Lower leg skin (tissue), 4 donors: ENCODE results near the gene HK1. TPM values are rescaled to one million over a fixed set of nuclear protein-coding genes. Genes with fewer than 3 reads are reported as not detected.
"Not testable (repeated sequence)": the region's sequence is repeated elsewhere in the genome, so short reads cannot be mapped to it uniquely, and the experiment has no call there.

Source experiments
- DNase-seq, 2 donors: peaks; one replicate each; pipeline ENCODE4 v3.0.0-alpha.2; 2019; ENCODE audit warnings: low spot score in 2 of 2
- H3K4me3 ChIP-seq: fragments of 200-600 bp; sonication (generic); 2 replicates; pipeline ENCODE4 v1.5.1; 2017; ENCODE audit warnings: mild to moderate bottlenecking, low read depth; ENCODE audit not compliant: poor library complexity, severe bottlenecking
- CTCF ChIP-seq, 3 donors: fragments of 450-650 bp; IDR thresholded peaks; one replicate each; pipeline ENCODE4 v1.5.1; 2016; ENCODE audit warnings: antibody characterized with exemption in 3 of 3, mild to moderate bottlenecking in 3 of 3, moderate library complexity in 2 of 3
- POLR2A ChIP-seq, 2 donors: fragments of 450-650 bp; IDR thresholded peaks; one replicate each; pipeline ENCODE4 v1.6.1; 2016 to 2017; ENCODE audit warnings: antibody characterized with exemption in 2 of 2, mild to moderate bottlenecking in 1 of 2, moderate library complexity in 1 of 2
- WGBS, 2 donors: methylation state at CpG; one replicate each; pipeline ENCODE4 v1.1.5; 2018; 5-methylcytosine and 5-hydroxymethylcytosine counted together
- intact Hi-C: fragments of 100-400 bp; cut with DNase I; formaldehyde crosslinking; loops from one replicate; pipeline ENCODE4 v1.15.0; 2023; ENCODE audit warnings: low total_unique reads
- total RNA-seq, 4 donors: library from RNA; depleted of rRNA; stranded (reverse); fragments of >200 nt; gene quantifications; one replicate each; pipeline ENCODE4 v1.1.0, GENCODE V29; 2016

HK1 gene
- total RNA-seq, 4 donors from 2014 or later, result 117 to 162 (median 158) TPM

GRCh38 chr10:69247313-69247710, 31.0 kb upstream of the HK1 start:
- WGBS, 2 donors, result 92 to 98% methylated on average over 12 to 13 of the region's 13 CpGs
- no peak for DNase-seq
- no peak overlapping the region for H3K4me3 ChIP-seq
- intact Hi-C loops, result no loop called here
- no peak for TF ChIP-seq POLR2A (IDR thresholded peaks at IDR 0.05)
- TF ChIP-seq CTCF (IDR thresholded peaks at IDR 0.05), result no peak

GRCh38 chr10:69248117-69248730, 30.1 kb upstream of the HK1 start:
- intact Hi-C loops, result no loop called here
- DNase-seq, result no peak
- WGBS, 2 donors, result 86 to 87% methylated on average over 24 of the region's 24 CpGs

GRCh38 chr10:69250041-69250440, 28.3 kb upstream of the HK1 start:
- DNase-seq, result peak in 1 of 2 donors; percentile 66
- WGBS, 2 donors, result 92 to 93% methylated on average over 9 to 14 of the region's 14 CpGs

More at GRCh38 chr10:69248117-69248730, 30.1 kb upstream of the HK1 start:
- H3K4me3 ChIP-seq, result no peak overlapping the region
- TF ChIP-seq CTCF (IDR thresholded peaks at IDR 0.05) (no peak), POLR2A (IDR thresholded peaks at IDR 0.05) (no peak)

GRCh38 chr10:69251417-69251816, 26.9 kb upstream of the HK1 start:
- H3K4me3 ChIP-seq, DNase-seq, intact Hi-C loops: not testable (repeated sequence)
- 94 to 99% methylated on average over 2 of the region's 2 CpGs for whole genome bisulfite sequencing, 2 donors

More at GRCh38 chr10:69250041-69250440, 28.3 kb upstream of the HK1 start:
- intact Hi-C loops, result no loop called here
- TF ChIP-seq CTCF (IDR thresholded peaks at IDR 0.05) (no peak), POLR2A (IDR thresholded peaks at IDR 0.05) (no peak)
- H3K4me3 ChIP-seq, result no peak overlapping the region

- H3K4me3 ChIP-seq, result no peak overlapping the region
- TF ChIP-seq POLR2A (IDR thresholded peaks at IDR 0.05), result no peak
- TF ChIP-seq CTCF (IDR thresholded peaks at IDR 0.05), result no peak
- intact Hi-C loops, result no loop called here
- DNase-seq, result peak in 1 of 2 donors; percentile 39
- WGBS, 2 donors, result 79 to 84% methylated on average over 3 of the region's 3 CpGs
Measured at GRCh38 chr10:69253171-69253570, 25.1 kb upstream of the HK1 start.

- WGBS, 2 donors, result 61 to 78% methylated on average over 7 of the region's 7 CpGs
- intact Hi-C loops, result no loop called here
- no peak overlapping the region for H3K4me3 ChIP-seq
- no peak for TF ChIP-seq CTCF (IDR thresholded peaks at IDR 0.05)
- DNase-seq, result peak in 1 of 2 donors; percentile 20
Measured at GRCh38 chr10:69254877-69255276, 23.4 kb upstream of the HK1 start.
